Heart right ventricle (tissue), 16 donors: ENCODE results near the gene AK9. TPM values are rescaled to one million over a fixed set of nuclear protein-coding genes. Genes with fewer than 3 reads are reported as not detected.

ENCODE experiments used
- ATAC-seq, 8 donors: fragments of 200-7000 bp; cut with Tn5 transposase; one replicate each; pipeline ENCODE4 v1.9.1; 2020; ENCODE audit warnings: mild to moderate bottlenecking in 8 of 8, moderate library complexity in 8 of 8, moderate number of reproducible peaks in 1 of 8
- DNase-seq, 2 donors: peaks; one replicate each; pipeline ENCODE4 v3.0.0-alpha.2; 2020
- H3K27ac ChIP-seq, 10 donors: fragments of 200-600 bp; sonication (generic) in 2 of 10; one replicate each; pipeline versions ENCODE4 v1.5.0 to v1.8.0; 2020 to 2022; ENCODE audit warnings: mild to moderate bottlenecking in 3 of 10
- H3K27me3 ChIP-seq, 7 donors: fragments of 200-600 bp; one replicate each; pipeline ENCODE4 v1.8.0; 2021 to 2022; ENCODE audit warnings: mild to moderate bottlenecking in 2 of 7
- H3K36me3 ChIP-seq, 9 donors: fragments of 200-600 bp; sonication (generic) in 1 of 9; one replicate each; pipeline versions ENCODE4 v1.5.0 to v1.8.0; 2020 to 2022; ENCODE audit warnings: mild to moderate bottlenecking in 2 of 9
- H3K4me1 ChIP-seq, 9 donors: fragments of 200-600 bp; sonication (generic) in 1 of 9; one replicate each; pipeline versions ENCODE4 v1.5.0 to v1.8.0; 2020 to 2022; ENCODE audit warnings: mild to moderate bottlenecking in 4 of 9
- H3K4me3 ChIP-seq, 10 donors: fragments of 200-600 bp; sonication (generic) in 2 of 10; one replicate each; pipeline versions ENCODE4 v1.5.0 to v1.8.0; 2020 to 2022; ENCODE audit warnings: mild to moderate bottlenecking in 7 of 10, moderate library complexity in 2 of 10
- H3K9me3 ChIP-seq, 11 donors: fragments of 200-600 bp in 10 of 11; sonication (generic) in 2 of 11; one replicate each; pipeline versions ENCODE4 v1.5.0 to v1.8.0; 2013 to 2022; ENCODE audit warnings: mild to moderate bottlenecking in 2 of 11, control low read depth in 1 of 11, moderate library complexity in 1 of 11
- WGBS, 2 donors: extraction: QIAGEN DNeasy Blood & Tissue Kit; methylation state at CpG; one replicate each; pipeline ENCODE4 v1.1.7; 2013; ENCODE audit warnings: inconsistent platforms in 1 of 2; 5-methylcytosine and 5-hydroxymethylcytosine counted together
- intact Hi-C, 10 donors: fragments of 100-400 bp; cut with DNase I; formaldehyde crosslinking; loops; one replicate each; pipeline versions ENCODE4 v1.11.1 to v1.14.2; 2022
- polyA plus RNA-seq, 2 donors: library from polyadenylated mRNA; stranded (reverse); fragments of 200-250 nt; gene quantifications; one replicate each; pipeline ENCODE4 v1.2.3, GENCODE V29; 2013
- total RNA-seq, 10 donors: library from RNA; stranded (reverse); fragmentation: NEBNext Ultra II Directional in 3 of 10; extraction: Animal tissue kit (Norgen Biotek cat#: 25700) in 3 of 10; gene quantifications; one replicate each; pipeline versions ENCODE4 v1.2.1 to v1.2.4, GENCODE V29; 2021 to 2023
- TF ChIP-seq, protein P1 (sequence below), 9 donors: fragments of 200-600 bp; sonication (generic) in 2 of 9; IDR thresholded peaks; one replicate each; pipeline versions ENCODE4 v1.5.0 to v1.8.0; 2021 to 2022; ENCODE audit warnings: antibody characterized with exemption in 9 of 9, mild to moderate bottlenecking in 5 of 9, moderate library complexity in 1 of 9
- donor health status: Arrhythmogenic right ventricular cardiomyopathy.
- donor health status: ischemic (EF 13 %, LVEDD 7.1; RV severe dilation, severe dysfunction).
- donor health status: healthy with polysubstance abuse.
- donor health status: DM: no; HTN: yes; CAD: no.
- donor health status: DM: no; HTN: no; CAD: no.
- donor health status: ischemic (EF 25% LVEDD 6.9; RV normal size, moderate dysfunction).
- donor health status: ischemic (EF 25% LVEDD 5.7; RV mildly dilated, moderate dysfunction).
- donor health status: healthy.
- donor health status: DM: yes; HTN: yes; CAD: no.
- donor health status: Ischemic cardiomyopathy.
- donor health status: ischemic (EF 35%, LVEDD 5.7; RV mildly dilated, moderate dysfunction).
- donor health status: nonischemic (EF 11% LVEDD 7.7; RV severe dilation, severe dysfunction).
- donor health status: DM: yes; HTN: yes; CAD: no.
- donor health status: PGD.
- donor health status: ischemic (EF 29% LVEDD 5.4; RV normal size, mild dysfunction).
- donor health status: nonischemic (EF 23%, LVEDD 6.1; RV moderate dilation, normal function).

The AK9 gene
- total and polyA plus RNA-seq, 12 donors = 4.6 to 17.0 (median 10.9) TPM

- DNase-seq = no peak
- Histone ChIP-seq H3K4me1 (no peaks in the 10 kb centered on the region), H3K27ac (no peak overlapping the region), H3K27me3 (no peaks in the 10 kb centered on the region), H3K36me3 (no peaks in the 10 kb centered on the region), H3K4me3 (no peak overlapping the region), H3K9me3 (peaks cover 0 to 19% (median 4%) of the 10 kb centered on the region in 11 donors)
- 86 to 91% methylated on average over 3 of the region's 3 CpGs for WGBS, 2 donors
- no peak for ATAC-seq
- TF ChIP-seq, protein P1, sequence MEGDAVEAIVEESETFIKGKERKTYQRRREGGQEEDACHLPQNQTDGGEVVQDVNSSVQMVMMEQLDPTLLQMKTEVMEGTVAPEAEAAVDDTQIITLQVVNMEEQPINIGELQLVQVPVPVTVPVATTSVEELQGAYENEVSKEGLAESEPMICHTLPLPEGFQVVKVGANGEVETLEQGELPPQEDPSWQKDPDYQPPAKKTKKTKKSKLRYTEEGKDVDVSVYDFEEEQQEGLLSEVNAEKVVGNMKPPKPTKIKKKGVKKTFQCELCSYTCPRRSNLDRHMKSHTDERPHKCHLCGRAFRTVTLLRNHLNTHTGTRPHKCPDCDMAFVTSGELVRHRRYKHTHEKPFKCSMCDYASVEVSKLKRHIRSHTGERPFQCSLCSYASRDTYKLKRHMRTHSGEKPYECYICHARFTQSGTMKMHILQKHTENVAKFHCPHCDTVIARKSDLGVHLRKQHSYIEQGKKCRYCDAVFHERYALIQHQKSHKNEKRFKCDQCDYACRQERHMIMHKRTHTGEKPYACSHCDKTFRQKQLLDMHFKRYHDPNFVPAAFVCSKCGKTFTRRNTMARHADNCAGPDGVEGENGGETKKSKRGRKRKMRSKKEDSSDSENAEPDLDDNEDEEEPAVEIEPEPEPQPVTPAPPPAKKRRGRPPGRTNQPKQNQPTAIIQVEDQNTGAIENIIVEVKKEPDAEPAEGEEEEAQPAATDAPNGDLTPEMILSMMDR (IDR thresholded peaks at IDR 0.05) = no peak
- intact Hi-C loops = no loop called here
Measured at GRCh38 chr6:109623288-109623687, 67.7 kb downstream of the AK9 start.

GRCh38 chr6:109612268-109612667 is 78.7 kb downstream of the AK9 start:
- ATAC-seq = no peak
- H3K4me1 ChIP-seq = no peaks in the 10 kb centered on the region
- H3K9me3 ChIP-seq = peaks cover 0 to 8% (median 0%) of the 10 kb centered on the region in 11 donors
- H3K27ac ChIP-seq = no peak overlapping the region
- no peaks in the 10 kb centered on the region for H3K27me3 ChIP-seq
- WGBS, 2 donors = 46 to 50% methylated on average over 1 of the region's 1 CpG
- no peak for DNase-seq
- TF ChIP-seq, protein P1 (IDR thresholded peaks at IDR 0.05) = no peak
- intact Hi-C loops = no loop called here
- peaks cover 0 to 20% (median 4%) of the 10 kb centered on the region in 9 donors for H3K36me3 ChIP-seq
- H3K4me3 ChIP-seq = no peak overlapping the region

DNA sequence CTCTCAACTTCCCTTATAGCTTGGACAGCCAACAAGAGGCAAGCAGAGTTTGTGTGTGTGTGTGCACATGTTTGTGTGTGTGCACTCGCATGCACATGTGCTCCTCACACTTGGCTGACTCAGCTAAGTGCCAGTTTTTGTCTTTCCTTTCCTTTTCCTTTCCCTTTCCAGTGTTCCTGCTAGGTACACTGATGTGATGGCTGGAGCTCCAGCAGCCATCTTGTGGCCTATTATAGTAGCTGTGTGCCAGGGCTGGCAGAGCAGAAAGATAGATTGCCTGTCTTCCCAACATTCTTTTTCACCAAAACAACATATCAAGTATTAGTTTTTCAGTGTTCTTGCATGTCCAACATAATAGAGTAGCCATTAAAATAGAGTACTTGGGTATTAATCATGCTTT is 79.5 kb downstream of the AK9 start:
- no peaks in the 10 kb centered on the region for H3K4me1 ChIP-seq
- H3K27me3 ChIP-seq = no peaks in the 10 kb centered on the region
- H3K9me3 ChIP-seq = peaks cover 0 to 8% (median 0%) of the 10 kb centered on the region in 11 donors
- no peak overlapping the region for H3K4me3 ChIP-seq
- no peak overlapping the region for H3K27ac ChIP-seq
- intact Hi-C loops = no loop called here
- ATAC-seq (no peak), DNase-seq (no peak)
- peaks cover 0 to 23% (median 4%) of the 10 kb centered on the region in 9 donors for H3K36me3 ChIP-seq
- TF ChIP-seq, protein P1 (IDR thresholded peaks at IDR 0.05) = no peak
- 93 to 100% methylated on average over 1 of the region's 1 CpG for WGBS, 2 donors

- intact Hi-C loops = no loop called here
- H3K4me3 ChIP-seq = no peak overlapping the region
- TF ChIP-seq, protein P1 (IDR thresholded peaks at IDR 0.05) = no peak
- no peak for ATAC-seq
- H3K9me3 ChIP-seq = peaks cover 0 to 8% (median 0%) of the 10 kb centered on the region in 11 donors
- H3K27ac ChIP-seq = no peak overlapping the region
- H3K4me1 ChIP-seq = no peaks in the 10 kb centered on the region
- H3K36me3 ChIP-seq = peaks cover 0 to 33% (median 4%) of the 10 kb centered on the region in 9 donors
- no peak for DNase-seq
- H3K27me3 ChIP-seq = no peaks in the 10 kb centered on the region
- 85 to 95% methylated on average over 2 of the region's 2 CpGs for WGBS, 2 donors
Measured at GRCh38 chr6:109610590-109610989, 80.4 kb downstream of the AK9 start.
